Stimulated activated effector memory CD8-positive, alpha-beta T cell treated with anti-CD3 and anti-CD28 coated beads, Interleukin-12 subunit alpha, Interleukin-12 subunit beta, amount 100 ng/mL, for 72 hours (primary cell): ENCODE results near the gene ZMPSTE24.
"Not testable (repeated sequence)": the region's sequence is repeated elsewhere in the genome, so short reads cannot be mapped to it uniquely, and the experiment has no call there.

ENCODE experiments used
- ATAC-seq: fragments of 150-1000 bp; cut with Tn5 transposase; 2 replicates; pipeline ENCODE4 v1.10.0; 2021
- DNase-seq, 2 donors: peaks; one replicate each; pipeline ENCODE4 v3.0.0; 2021 to 2022; ENCODE audit warnings: low spot score in 2 of 2
- H3K27ac Mint-ChIP-seq: one replicate; pipeline ENCODE4 v1.8.0; 2022; ENCODE audit warnings: mild to moderate bottlenecking, mixed read lengths
- H3K36me3 Mint-ChIP-seq: one replicate; pipeline ENCODE4 v1.8.0; 2022; ENCODE audit warnings: mild to moderate bottlenecking, mixed read lengths
- H3K4me1 Mint-ChIP-seq: one replicate; pipeline ENCODE4 v1.8.0; 2022; ENCODE audit warnings: mixed read lengths
- H3K4me3 Mint-ChIP-seq: one replicate; pipeline ENCODE4 v1.8.0; 2022; ENCODE audit warnings: mild to moderate bottlenecking, mixed read lengths
- H3K9me3 Mint-ChIP-seq: one replicate; pipeline ENCODE4 v1.8.0; 2022; ENCODE audit warnings: mixed read lengths

Gene ZMPSTE24

DNA sequence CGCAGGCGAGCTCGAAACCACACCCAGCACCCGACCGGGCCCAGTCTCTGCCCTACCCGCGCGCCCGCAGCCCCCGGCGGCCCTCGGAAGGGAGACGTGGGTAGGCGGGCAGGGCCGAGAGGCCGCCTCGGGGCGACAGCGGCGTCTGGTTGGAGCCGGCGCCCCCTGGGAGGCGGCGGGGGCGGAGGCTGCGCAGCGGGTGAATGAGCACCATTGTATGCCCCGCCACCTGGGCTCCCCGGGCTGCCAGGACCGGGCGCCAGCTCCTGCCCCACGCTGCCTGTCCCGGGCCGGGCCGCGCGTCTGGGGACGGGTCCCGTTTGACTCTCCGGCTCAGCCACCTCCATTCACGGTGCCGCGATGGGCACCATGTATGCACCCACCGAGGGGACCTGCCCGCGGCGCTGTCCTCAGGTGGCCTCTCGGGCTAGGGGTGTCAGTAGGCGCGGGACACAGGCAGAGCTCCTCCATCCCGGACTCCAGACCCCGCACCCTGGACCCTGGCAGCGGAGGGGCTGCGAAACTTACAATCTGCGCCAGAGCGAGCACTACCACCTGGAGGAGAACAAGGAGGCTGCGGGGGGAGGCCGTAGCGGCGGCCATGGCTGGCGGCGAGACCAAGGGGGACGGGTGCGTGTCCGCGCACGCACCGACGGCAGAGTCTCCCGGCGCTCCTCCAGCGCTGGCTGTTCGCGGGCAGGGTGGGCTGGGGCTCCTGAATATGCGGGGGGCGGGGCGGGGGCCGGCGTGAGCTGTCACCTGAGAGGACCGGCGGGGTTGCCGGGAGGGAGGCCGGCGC is 58.8 kb downstream of the ZMPSTE24 start, which contains the start of gene COL9A2:
Gene COL9A2 (minus strand): TSS at position 692 of the 799 bp plus-strand sequence. CDS start 89 bp downstream, at position 603.
- DNase-seq (peak; percentile 51 to 83), ATAC-seq (peak; percentile 77)
- H3K27ac Mint-ChIP-seq, result peak within 1 kb of the TSS; percentile 84
- no peaks in the 10 kb centered on the region for H3K36me3 Mint-ChIP-seq
- no peaks in the 10 kb centered on the region for H3K9me3 Mint-ChIP-seq
- H3K4me3 Mint-ChIP-seq, result peak within 1 kb of the TSS; percentile 85
- peaks cover 38% of the 10 kb centered on the region for H3K4me1 Mint-ChIP-seq

DNA sequence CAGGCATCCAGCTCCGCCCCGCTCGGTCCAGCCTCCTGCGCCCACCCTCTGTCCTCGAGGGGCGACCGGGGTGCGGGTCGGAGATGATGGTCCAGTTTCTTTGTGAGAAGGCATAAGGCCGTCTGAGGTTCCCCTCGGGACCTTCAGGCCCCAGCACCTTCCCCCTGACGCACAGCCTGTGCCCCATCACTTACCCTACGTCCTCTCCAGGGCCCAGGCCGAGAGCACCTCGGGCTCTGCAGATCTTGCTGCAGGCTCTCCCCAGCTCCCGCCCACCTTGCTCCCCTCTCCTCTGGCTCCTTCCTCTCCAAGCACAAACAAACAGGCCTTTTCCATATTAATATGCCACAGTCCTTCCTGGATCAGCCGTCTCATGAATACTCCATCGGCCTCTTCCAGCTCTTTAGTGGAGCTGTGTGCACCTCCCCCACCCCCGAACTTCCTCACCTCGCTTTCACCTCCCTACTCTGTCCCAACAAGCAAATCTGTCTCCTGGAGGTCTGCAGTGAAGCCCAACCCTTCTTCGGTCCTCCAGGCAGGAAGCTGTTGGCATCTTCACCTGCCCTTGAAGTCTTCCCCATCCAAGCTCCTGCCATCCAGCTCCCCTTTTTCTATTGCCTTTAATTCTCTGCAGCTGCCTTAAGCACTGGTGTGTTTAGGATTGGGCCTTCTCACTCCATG is 59.5 kb downstream of the ZMPSTE24 start:
- no peaks in the 10 kb centered on the region for H3K36me3 Mint-ChIP-seq
- peaks cover 38% of the 10 kb centered on the region for H3K4me1 Mint-ChIP-seq
- DNase-seq, result no peak
- H3K27ac Mint-ChIP-seq, result no peak overlapping the region
- peak overlapping the region; percentile 85 for H3K4me3 Mint-ChIP-seq
- H3K9me3 Mint-ChIP-seq, result no peaks in the 10 kb centered on the region
- no peak for ATAC-seq

DNA sequence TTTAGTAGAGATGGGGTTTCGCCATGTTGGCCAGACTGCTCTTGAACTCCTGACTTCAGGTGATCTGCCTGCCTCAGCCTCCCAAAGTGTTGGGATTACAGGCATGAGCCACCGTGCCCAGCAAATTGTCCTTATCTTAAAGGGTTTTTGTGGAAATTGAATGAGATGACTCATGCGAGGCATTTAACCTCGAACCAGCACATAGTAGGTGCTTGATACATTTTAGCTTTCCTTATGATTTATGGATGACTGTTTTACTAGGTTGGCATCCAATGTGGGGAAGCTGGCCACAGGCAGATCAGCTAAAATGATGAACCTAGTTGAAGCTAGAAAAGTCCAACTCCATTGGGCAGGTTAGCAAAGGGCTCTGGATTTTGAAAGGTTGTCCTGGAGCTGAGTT is 60.4 kb downstream of the ZMPSTE24 start:
- ATAC-seq, result no peak
- Mint-ChIP-seq H3K9me3 (no peaks in the 10 kb centered on the region), H3K27ac (no peak overlapping the region), H3K4me1 (peaks cover 31% of the 10 kb centered on the region), H3K4me3 (no peak overlapping the region), H3K36me3 (no peaks in the 10 kb centered on the region)
- DNase-seq, result no peak

DNA sequence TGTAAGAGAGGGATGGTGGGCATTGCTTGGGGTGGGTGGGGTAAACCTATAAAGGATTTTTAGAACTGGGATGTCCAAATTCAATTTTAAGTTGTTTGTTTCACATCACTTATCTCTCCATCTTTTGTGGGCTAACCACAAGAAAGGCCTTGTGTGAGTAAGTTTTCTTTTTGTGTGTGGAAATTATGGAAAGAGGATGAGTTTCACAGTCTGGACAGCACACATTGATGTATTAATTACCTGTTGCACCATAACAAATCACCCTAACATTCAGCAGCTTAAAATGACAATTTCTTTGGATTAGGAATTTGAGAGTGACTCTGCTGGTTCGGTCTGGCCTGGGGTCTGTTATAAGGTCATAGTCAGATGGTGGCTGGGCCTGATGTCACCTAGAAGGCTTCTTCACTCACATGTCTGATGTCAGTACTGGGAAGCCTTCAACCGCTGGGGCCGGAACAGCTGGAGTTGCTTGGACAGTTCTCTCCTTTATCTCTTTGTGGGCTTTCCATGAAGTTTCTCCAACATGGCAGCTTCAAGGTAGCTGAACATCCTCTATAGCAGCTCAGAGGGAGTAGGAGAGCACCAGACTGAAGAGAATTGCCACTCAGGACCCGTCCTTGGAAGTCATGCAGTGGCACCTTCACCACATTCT is 61.1 kb downstream of the ZMPSTE24 start:
- no peaks in the 10 kb centered on the region for H3K36me3 Mint-ChIP-seq
- H3K4me3 Mint-ChIP-seq, result no peak overlapping the region
- peaks cover 31% of the 10 kb centered on the region for H3K4me1 Mint-ChIP-seq
- ATAC-seq (no peak), DNase-seq (no peak)
- H3K27ac Mint-ChIP-seq, result no peak overlapping the region
- no peaks in the 10 kb centered on the region for H3K9me3 Mint-ChIP-seq

DNA sequence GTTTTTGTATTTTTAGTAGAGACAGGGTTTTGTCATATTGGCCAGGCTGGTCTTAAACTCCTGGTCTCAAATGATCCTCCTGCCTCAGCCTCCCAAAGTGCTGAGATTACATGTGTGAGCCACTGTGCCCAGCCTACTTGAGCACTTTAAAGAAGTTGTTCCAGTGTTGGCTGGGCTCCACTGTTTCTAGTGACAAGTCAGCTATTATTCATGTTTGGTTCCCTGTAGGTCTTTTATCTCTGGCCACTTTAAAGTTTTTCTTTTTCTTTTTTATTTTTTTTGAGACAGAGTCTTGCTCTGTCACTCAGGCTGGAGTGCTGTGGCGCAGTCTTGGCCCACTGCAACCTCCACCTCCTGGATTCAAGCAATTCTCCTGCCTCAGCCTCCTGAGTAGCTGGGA is 73.4 kb downstream of the ZMPSTE24 start:
- H3K4me3 Mint-ChIP-seq, H3K27ac Mint-ChIP-seq, H3K4me1 Mint-ChIP-seq, H3K36me3 Mint-ChIP-seq, H3K9me3 Mint-ChIP-seq, ATAC-seq, DNase-seq: not testable (repeated sequence)

DNA sequence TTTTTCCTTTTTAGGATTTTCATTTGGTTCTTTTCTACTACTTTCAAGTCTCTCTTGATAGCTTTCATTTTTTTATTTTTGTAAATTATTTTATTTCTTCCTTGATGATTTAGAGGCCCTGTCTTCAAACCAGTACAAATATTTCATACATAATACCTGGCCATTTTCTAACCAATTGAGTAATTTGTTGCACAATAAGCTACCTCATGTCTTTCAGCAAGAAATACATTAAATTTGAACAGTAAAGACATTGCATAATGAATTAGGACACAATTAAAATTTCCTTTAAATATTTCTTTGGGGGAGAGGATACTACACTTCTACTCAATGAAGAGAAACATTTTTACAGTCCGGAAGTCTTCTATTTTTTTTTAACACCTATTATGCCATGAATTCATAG is 74.7 kb downstream of the ZMPSTE24 start:
- no peaks in the 10 kb centered on the region for H3K36me3 Mint-ChIP-seq
- DNase-seq, result no peak
- ATAC-seq, result no peak
- H3K27ac Mint-ChIP-seq, result no peak overlapping the region
- no peak overlapping the region for H3K4me3 Mint-ChIP-seq
- no peaks in the 10 kb centered on the region for H3K9me3 Mint-ChIP-seq
- no peaks in the 10 kb centered on the region for H3K4me1 Mint-ChIP-seq

DNA sequence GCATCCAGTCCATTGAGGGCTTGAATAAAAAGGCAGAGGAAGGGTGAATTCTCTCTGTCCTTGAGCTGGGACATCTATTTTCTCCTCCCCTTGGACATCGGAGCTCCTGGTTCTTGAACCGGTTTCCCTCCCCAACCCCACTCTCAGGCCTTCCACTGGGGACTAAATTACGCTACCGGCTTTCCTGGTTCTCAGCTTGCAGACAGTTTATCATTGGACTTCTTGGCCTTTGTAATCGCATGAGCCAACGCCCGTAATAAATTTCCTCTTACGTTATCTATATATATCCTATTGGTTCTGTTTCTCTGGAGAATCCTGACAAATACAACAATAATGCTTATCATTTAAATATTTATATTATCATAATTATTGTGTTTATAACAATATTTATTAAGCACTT is 79.4 kb downstream of the ZMPSTE24 start:
- H3K27ac Mint-ChIP-seq, result no peak overlapping the region
- peaks cover 36% of the 10 kb centered on the region for H3K4me1 Mint-ChIP-seq
- ATAC-seq, result no peak
- H3K36me3 Mint-ChIP-seq, result peaks cover 4% of the 10 kb centered on the region
- DNase-seq, result no peak
- no peaks in the 10 kb centered on the region for H3K9me3 Mint-ChIP-seq
- H3K4me3 Mint-ChIP-seq, result no peak overlapping the region

DNA sequence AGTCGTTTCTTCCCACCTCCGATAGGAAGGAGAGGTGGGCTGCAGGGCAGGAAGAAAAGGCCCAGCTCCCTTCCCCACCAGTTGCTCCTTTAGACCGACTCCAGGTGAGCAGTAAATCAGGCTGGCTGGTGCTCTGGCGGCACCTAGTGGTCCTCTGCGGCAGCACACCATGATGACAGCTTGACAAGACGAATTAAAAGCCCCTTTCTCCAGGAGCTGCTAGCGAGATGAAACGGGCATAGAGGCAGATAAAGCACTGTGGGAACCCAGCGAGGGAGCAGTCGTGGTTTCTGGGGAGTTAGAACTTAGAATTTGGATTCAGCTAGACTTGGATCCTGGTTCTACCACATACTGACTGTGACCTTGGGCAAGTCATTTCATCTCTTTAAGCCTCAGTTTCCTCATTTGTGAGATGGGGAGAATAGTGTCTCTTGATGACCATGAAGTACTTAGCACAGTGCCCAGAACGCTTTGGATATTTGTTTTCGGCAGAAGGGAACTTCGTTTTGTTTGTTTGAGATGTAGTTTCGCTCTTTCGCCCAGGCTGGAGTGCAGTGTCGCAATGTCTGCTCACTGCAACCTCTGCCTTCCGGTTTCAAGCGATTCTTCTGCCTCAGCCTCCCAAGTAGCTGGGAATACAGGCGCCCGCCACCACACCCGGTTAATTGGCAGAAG is 80.8 kb downstream of the ZMPSTE24 start:
- peak; percentile 89 for ATAC-seq
- Mint-ChIP-seq H3K4me3 (peak overlapping the region; percentile 42), H3K9me3 (no peaks in the 10 kb centered on the region), H3K4me1 (peaks cover 44% of the 10 kb centered on the region), H3K36me3 (peaks cover 6% of the 10 kb centered on the region), H3K27ac (peak overlapping the region; percentile 9)
- peak; percentile 92 to 96 for DNase-seq

DNA sequence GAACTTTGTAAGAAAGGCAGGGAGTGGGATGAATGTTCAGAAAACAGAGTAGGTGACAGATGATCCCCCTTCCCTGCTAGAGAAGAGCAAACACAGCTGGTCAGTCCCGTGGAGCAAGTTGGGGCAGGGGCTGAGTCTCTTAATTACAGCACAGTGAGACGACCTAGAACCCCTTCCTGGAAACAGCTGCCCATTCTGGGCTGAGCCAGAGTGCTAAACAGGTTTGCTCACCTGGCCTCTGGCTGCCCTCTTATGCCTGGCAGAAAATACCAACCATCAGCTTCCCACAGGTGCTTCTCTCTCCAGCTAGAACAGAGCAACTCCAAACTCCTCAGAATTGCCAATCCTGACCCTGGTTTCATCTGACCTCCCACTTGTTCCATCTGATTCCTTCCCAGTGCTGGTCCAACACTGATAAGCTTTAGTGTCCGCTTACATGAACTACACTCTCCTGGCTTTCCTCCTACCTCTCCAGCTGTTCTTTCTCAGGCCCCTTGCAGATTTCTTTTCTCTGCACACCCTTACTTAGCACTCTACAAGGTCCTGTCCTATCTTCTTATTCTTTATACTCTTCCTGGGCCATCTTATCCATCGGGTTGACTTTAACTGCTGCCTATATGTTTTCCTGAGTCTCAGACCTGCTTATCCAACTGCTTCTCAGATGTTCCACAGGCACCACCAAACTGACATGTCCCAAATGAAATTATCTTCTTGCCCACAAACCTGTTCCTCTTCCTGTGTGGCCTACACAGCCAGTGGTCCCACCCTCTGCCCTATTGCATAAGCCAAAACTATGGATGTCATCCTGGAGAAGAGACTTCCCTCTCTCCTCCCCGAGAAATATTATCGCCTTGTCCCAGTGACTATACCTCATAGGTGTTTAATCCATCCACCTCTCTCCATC is 81.6 kb downstream of the ZMPSTE24 start:
- peaks cover 52% of the 10 kb centered on the region for H3K4me1 Mint-ChIP-seq
- DNase-seq, result no peak
- no peak overlapping the region for H3K4me3 Mint-ChIP-seq
- no peaks in the 10 kb centered on the region for H3K9me3 Mint-ChIP-seq
- H3K27ac Mint-ChIP-seq, result no peak overlapping the region
- ATAC-seq, result no peak
- peaks cover 6% of the 10 kb centered on the region for H3K36me3 Mint-ChIP-seq

DNA sequence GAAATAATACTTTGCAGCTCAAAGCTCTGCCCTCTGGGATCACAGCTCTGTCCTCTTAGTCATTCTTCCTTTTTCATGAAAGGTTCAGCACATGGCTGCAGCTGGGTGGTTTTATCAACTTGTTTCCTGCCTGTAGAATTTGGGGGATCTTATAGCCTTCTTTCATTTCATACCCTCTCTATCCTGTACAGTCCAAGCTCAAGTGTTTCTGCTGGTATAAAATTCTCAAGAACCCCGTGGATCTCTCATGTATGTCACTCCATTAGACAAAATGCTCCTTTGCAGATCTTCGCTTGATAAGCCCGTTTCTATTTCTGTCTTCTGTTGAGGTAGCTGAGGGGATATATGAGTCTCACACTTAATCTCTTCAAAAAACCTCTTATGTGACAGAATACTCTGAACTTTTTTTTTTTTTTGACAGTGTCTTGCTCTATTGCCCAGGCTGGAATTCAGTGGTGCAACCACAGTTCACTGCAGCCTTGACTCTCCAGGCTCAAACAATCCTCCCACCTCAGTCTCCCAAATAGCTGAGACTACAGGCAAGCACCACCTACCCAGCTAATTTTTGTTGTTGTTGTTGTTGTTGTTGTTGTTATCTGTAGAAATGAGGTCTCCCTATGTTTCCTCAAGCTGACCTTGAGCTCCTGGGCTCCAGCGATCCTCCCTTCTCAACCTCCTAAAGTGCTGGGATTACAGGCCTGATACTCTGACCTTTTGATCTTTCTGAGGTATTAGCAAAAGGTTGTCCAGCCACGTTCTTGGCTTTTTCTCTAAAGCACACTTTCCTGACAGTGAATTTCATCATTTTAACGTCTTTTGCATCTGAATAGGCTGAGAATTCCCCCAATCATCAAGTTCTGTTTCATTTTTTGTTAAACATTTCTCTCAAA is 83.7 kb downstream of the ZMPSTE24 start:
- Mint-ChIP-seq H3K9me3 (no peaks in the 10 kb centered on the region), H3K36me3 (peaks cover 6% of the 10 kb centered on the region), H3K4me3 (peak overlapping the region; percentile 58), H3K27ac (peak overlapping the region; percentile 91), H3K4me1 (peaks cover 54% of the 10 kb centered on the region)
- DNase-seq (peak in 1 of 2 donors; percentile 60), ATAC-seq (peak; percentile 60)

DNA sequence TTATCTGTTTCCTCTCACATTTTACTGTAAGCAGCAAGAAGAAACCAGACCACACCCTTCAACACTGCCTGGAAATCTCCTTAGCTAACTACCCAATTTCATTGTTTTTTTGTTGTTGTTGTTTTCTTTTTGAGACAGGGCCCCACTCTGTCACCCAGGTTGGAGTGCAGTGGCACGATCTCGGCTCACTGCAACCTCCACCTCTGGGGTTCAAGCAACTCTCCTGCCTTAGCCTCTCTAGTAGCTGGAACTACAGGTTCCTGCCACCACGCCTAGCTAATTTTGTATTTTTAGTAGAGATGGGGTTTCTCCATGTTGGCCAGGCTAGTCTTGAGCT is 84.3 kb downstream of the ZMPSTE24 start:
- H3K4me1 Mint-ChIP-seq, result peaks cover 54% of the 10 kb centered on the region

More for the DNA sequence above, 84.3 kb downstream of the ZMPSTE24 start:
- H3K4me3 Mint-ChIP-seq, result peak overlapping the region; percentile 58
- peak in 1 of 2 donors; percentile 61 for DNase-seq
- not testable (repeated sequence) for H3K9me3 Mint-ChIP-seq, H3K36me3 Mint-ChIP-seq
- H3K27ac Mint-ChIP-seq, result peak overlapping the region; percentile 91
- peak; percentile 12 for ATAC-seq
